Thyroid gland (tissue), 4 donors: ENCODE results near the gene AKAP6. TPM values are rescaled to one million over a fixed set of nuclear protein-coding genes. Genes with fewer than 3 reads are reported as not detected.

Experiments used
- DNase-seq, 2 donors: peaks; one replicate each; pipeline ENCODE4 v3.0.0-alpha.2; 2019
- H3K27ac ChIP-seq, 3 donors: fragments of 200-600 bp; sonication (generic); 1 replicate in 2 of 3; 2 replicates in 1 of 3; pipeline ENCODE4 v1.5.1; 2016 to 2019; ENCODE audit warnings: mild to moderate bottlenecking in 1 of 3, moderate library complexity in 1 of 3
- H3K27me3 ChIP-seq: fragments of 200-600 bp; sonication (generic); one replicate; pipeline ENCODE4 v1.5.1; 2019
- H3K36me3 ChIP-seq, 2 donors: fragments of 200-600 bp; sonication (generic); one replicate each; pipeline ENCODE4 v1.5.1; 2016 to 2019
- H3K4me1 ChIP-seq, 2 donors: fragments of 200-600 bp; sonication (generic); one replicate each; pipeline ENCODE4 v1.5.1; 2017 to 2019
- H3K4me3 ChIP-seq, 3 donors: fragments of 200-600 bp; sonication (generic); replicated peaks in 1 of 3; 1 replicate in 2 of 3; 2 replicates in 1 of 3; pipeline ENCODE4 v1.5.1; 2016; ENCODE audit warnings: mild to moderate bottlenecking in 1 of 3
- H3K9me3 ChIP-seq: fragments of 200-600 bp; sonication (generic); one replicate; pipeline ENCODE4 v1.5.1; 2017
- CTCF ChIP-seq, 6 experiments: fragments of 200-600 bp in 3 of 6; fragments of 450-650 bp in 3 of 6; sonication (generic) in 3 of 6; IDR thresholded peaks; one replicate each; pipeline ENCODE4 v1.5.1; 2016 to 2019; ENCODE audit warnings: antibody characterized with exemption in 6 of 6, mild to moderate bottlenecking in 2 of 6, inconsistent platforms in 1 of 6, moderate library complexity in 1 of 6
- POLR2A ChIP-seq, 2 donors: fragments of 450-650 bp; IDR thresholded peaks; one replicate each; pipeline ENCODE4 v1.6.1; 2017; ENCODE audit warnings: antibody characterized with exemption in 2 of 2, mild to moderate bottlenecking in 2 of 2, moderate library complexity in 1 of 2
- WGBS, 2 donors: methylation state at CpG; one replicate each; pipeline ENCODE4 v1.1.5; 2017; 5-methylcytosine and 5-hydroxymethylcytosine counted together
- intact Hi-C: fragments of 100-400 bp; cut with DNase I; formaldehyde crosslinking; loops from one replicate; pipeline ENCODE4 v1.15.1; 2023
- total RNA-seq, 4 donors: library from RNA; depleted of rRNA; stranded (reverse); fragments of >200 nt; gene quantifications; one replicate each; pipeline ENCODE4 v1.2.3, GENCODE V29; 2016

The AKAP6 gene
- total RNA-seq, 4 donors from 2014 or later: 13.0 to 34.5 (median 22.7) TPM

DNA sequence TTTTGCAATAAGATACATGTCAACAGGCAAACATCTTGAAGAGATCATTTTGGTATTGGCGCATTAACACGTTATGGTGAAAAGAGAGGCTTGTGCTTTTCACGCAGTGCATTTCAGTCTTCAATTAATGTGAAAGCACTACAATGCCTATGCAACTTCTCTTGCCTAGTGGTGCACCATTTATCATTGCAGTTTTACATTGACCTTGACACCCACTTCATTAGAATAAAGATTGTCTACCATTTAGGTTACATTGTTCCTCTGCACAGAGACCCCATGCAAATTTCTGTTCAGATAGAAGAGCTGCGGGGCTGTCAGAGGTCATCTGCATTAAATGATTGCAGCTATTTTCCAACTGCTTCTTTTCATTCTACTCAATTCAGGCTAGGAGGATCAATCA is 397.4 kb downstream of the AKAP6 start:
- intact Hi-C loops: no loop called here
- Histone ChIP-seq H3K27me3 (no peaks in the 10 kb centered on the region), H3K4me3 (no peak overlapping the region), H3K36me3 (no peaks in the 10 kb centered on the region), H3K27ac (no peak overlapping the region), H3K9me3 (no peaks in the 10 kb centered on the region), H3K4me1 (no peaks in the 10 kb centered on the region)
- TF ChIP-seq CTCF (IDR thresholded peaks at IDR 0.05) (no peak), POLR2A (IDR thresholded peaks at IDR 0.05) (no peak)
- 90 to 95% methylated on average over 4 of the region's 4 CpGs for WGBS, 2 donors
- DNase-seq: no peak

DNA sequence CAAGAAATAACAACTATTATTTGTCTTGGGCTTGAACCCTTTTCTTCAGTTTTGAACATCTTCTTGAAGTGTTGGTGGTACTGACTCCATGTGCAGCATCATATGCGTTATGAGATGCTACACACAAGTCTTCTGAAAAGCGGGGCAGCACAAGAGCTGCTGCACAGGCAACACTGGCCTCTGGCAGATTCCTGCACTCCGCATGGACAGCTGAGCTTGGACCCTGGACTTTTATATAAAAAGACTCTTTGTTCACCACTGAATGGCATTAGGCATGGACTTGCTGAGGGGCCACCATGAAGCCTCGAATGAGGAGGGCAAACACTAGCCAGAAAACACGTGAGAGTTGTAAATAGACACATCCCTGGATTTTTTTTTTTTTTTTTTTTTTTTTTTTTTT is 398.7 kb downstream of the AKAP6 start:
- no peaks in the 10 kb centered on the region for H3K36me3 ChIP-seq
- H3K27me3 ChIP-seq: no peaks in the 10 kb centered on the region
- intact Hi-C loops: no loop called here
- no peak for DNase-seq
- WGBS, 2 donors: 92% methylated on average over 5 of the region's 5 CpGs
- H3K4me1 ChIP-seq: no peaks in the 10 kb centered on the region
- H3K4me3 ChIP-seq: no peak overlapping the region
- no peaks in the 10 kb centered on the region for H3K9me3 ChIP-seq
- H3K27ac ChIP-seq: no peak overlapping the region
- no peak for TF ChIP-seq POLR2A (IDR thresholded peaks at IDR 0.05)
- no peak for TF ChIP-seq CTCF (IDR thresholded peaks at IDR 0.05)

GRCh38 chr14:32728526-32728925 is 399.4 kb downstream of the AKAP6 start:
- H3K4me3 ChIP-seq: no peak overlapping the region
- no peaks in the 10 kb centered on the region for H3K27me3 ChIP-seq
- WGBS, 2 donors: 94 to 100% methylated on average over 1 of the region's 1 CpG
- TF ChIP-seq POLR2A (IDR thresholded peaks at IDR 0.05): no peak
- no peak for TF ChIP-seq CTCF (IDR thresholded peaks at IDR 0.05)
- intact Hi-C loops: no loop called here
- H3K9me3 ChIP-seq: no peaks in the 10 kb centered on the region
- no peak for DNase-seq
- no peaks in the 10 kb centered on the region for H3K4me1 ChIP-seq
- H3K36me3 ChIP-seq: no peaks in the 10 kb centered on the region
- no peak overlapping the region for H3K27ac ChIP-seq

GRCh38 chr14:32728976-32729375 is 399.9 kb downstream of the AKAP6 start:
- no peak for DNase-seq
- 94 to 95% methylated on average over 5 of the region's 5 CpGs for WGBS, 2 donors
- no peak for TF ChIP-seq POLR2A (IDR thresholded peaks at IDR 0.05)
- TF ChIP-seq CTCF (IDR thresholded peaks at IDR 0.05): no peak
- Histone ChIP-seq H3K36me3 (no peaks in the 10 kb centered on the region), H3K27me3 (no peaks in the 10 kb centered on the region), H3K4me3 (no peak overlapping the region), H3K27ac (no peak overlapping the region), H3K9me3 (no peaks in the 10 kb centered on the region), H3K4me1 (no peaks in the 10 kb centered on the region)
- intact Hi-C loops: no loop called here

DNA sequence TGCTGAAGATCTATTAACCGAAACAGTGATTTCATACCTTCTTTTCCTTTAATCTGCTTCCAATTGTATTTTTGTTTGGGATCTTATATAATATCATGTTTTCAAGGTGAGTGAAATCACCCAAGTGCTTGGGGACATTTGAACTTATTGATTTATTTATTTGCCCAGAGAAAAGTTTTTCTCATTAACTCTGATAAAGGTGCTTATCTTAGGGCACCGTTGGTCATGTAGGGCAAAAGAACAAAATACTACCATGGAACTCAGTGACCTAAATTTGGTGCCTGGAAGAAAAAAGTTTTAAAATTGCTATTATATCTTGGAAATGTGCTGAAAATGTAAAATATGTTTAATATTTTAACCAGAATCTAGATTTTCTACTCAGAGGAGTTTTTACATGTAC is 402.2 kb downstream of the AKAP6 start:
- H3K27ac ChIP-seq: no peak overlapping the region
- H3K27me3 ChIP-seq: no peaks in the 10 kb centered on the region
- WGBS, 2 donors: 86 to 89% methylated on average over 2 of the region's 2 CpGs
- no peak overlapping the region for H3K4me3 ChIP-seq
- H3K36me3 ChIP-seq: no peaks in the 10 kb centered on the region
- no peak for DNase-seq
- no peaks in the 10 kb centered on the region for H3K4me1 ChIP-seq
- intact Hi-C loops: no loop called here
- no peak for TF ChIP-seq POLR2A (IDR thresholded peaks at IDR 0.05)
- TF ChIP-seq CTCF (IDR thresholded peaks at IDR 0.05): no peak
- H3K9me3 ChIP-seq: no peaks in the 10 kb centered on the region
